A673 (cell line): ENCODE results near the gene RAB11FIP3. TPM values are rescaled to one million over a fixed set of nuclear protein-coding genes. Genes with fewer than 3 reads are reported as not detected.

Experiments used
- BruUV-seq: library from RNA; stranded (reverse); fragments of 400-500 nt; replicated peaks from 2 replicates; lab custom pipeline; 2021; lab: Mats Ljungman, UMichigan
- CTCF ChIA-PET: fragments of 300-600 bp; sonication (Branson Sonifier 250); formaldehyde crosslinking; loops from one replicate; lab custom pipeline; 2022; ENCODE audit warnings: antibody characterized with exemption; lab: Charles Lee
- POLR2A ChIA-PET: fragments of 300-600 bp; sonication (Branson Sonifier 250); formaldehyde crosslinking; loops from one replicate; lab custom pipeline; 2022; ENCODE audit warnings: antibody characterized with exemption; ENCODE audit not compliant: low non-redundant PET; lab: Charles Lee
- DNase-seq: peaks from one replicate; pipeline ENCODE4 v3.0.0-alpha.2; 2015; ENCODE audit warnings: low spot score
- H3K27ac ChIP-seq: fragments of 200-600 bp; sonication (generic); 2 replicates; pipeline ENCODE4 v1.5.1; 2016; ENCODE audit warnings: mixed run types, low read depth, mild to moderate bottlenecking, mixed read lengths, antibody characterized with exemption, low read length; ENCODE audit not compliant: poor library complexity, severe bottlenecking
- H3K27me3 ChIP-seq: fragments of 200-600 bp; sonication (generic); replicated peaks from 2 replicates; pipeline ENCODE4 v1.6.1; 2017; ENCODE audit warnings: mixed run types, low read depth, mild to moderate bottlenecking, mixed read lengths, antibody characterized with exemption, low read length; ENCODE audit not compliant: insufficient read depth, poor library complexity
- H3K36me3 ChIP-seq: fragments of 200-600 bp; sonication (generic); 2 replicates; pipeline ENCODE4 v1.6.1; 2016; ENCODE audit warnings: mixed run types, mild to moderate bottlenecking, mixed read lengths, antibody characterized with exemption, low read length; ENCODE audit not compliant: insufficient read depth, poor library complexity, severe bottlenecking
- H3K4me1 ChIP-seq: fragments of 200-600 bp; sonication (generic); 2 replicates; pipeline ENCODE4 v1.6.1; 2017; ENCODE audit warnings: mixed run types, mild to moderate bottlenecking, mixed read lengths, antibody characterized with exemption, low read length; ENCODE audit not compliant: insufficient read depth, poor library complexity, severe bottlenecking
- H3K4me3 ChIP-seq: fragments of 200-600 bp; sonication (generic); 2 replicates; pipeline ENCODE4 v1.5.1; 2016; ENCODE audit warnings: low read depth, mixed run types, mild to moderate bottlenecking, mixed read lengths, low read length; ENCODE audit not compliant: poor library complexity, severe bottlenecking
- H3K9me3 ChIP-seq: fragments of 200-600 bp; sonication (generic); 2 replicates; pipeline ENCODE4 v1.6.1; 2016; ENCODE audit warnings: mixed run types, low read depth, mild to moderate bottlenecking, mixed read lengths, antibody characterized with exemption, low read length; ENCODE audit not compliant: poor library complexity, severe bottlenecking
- EZH2 ChIP-seq: fragments of 200-600 bp; sonication (generic); IDR thresholded peaks from 2 replicates; pipeline ENCODE4 v1.6.1; 2017; ENCODE audit warnings: borderline replicate concordance, low read depth, mild to moderate bottlenecking, mixed read lengths, antibody characterized with exemption, low read length; ENCODE audit not compliant: poor library complexity, severe bottlenecking
- intact Hi-C: fragments of 100-400 bp; cut with micrococcal nuclease; formaldehyde crosslinking; loops from one replicate; pipeline ENCODE4 v1.10.0; 2022; ENCODE audit not compliant: unreplicated experiment
- total RNA-seq: library from RNA; stranded (reverse); gene quantifications from 2 replicates; pipeline ENCODE4 v1.2.3, GENCODE V29; 2021
- TF ChIP-seq, protein P1 (sequence below): fragments of 300-800, 200-600 bp; sonication (generic); conservative IDR thresholded peaks from 2 replicates; pipeline ENCODE4 v1.5.1; 2017; ENCODE audit warnings: low read depth, mild to moderate bottlenecking, antibody characterized with exemption, low read length, moderate library complexity, mixed read lengths

The RAB11FIP3 gene
- total RNA-seq, 1 experiment from 2014 or later: 44.8 TPM

DNA sequence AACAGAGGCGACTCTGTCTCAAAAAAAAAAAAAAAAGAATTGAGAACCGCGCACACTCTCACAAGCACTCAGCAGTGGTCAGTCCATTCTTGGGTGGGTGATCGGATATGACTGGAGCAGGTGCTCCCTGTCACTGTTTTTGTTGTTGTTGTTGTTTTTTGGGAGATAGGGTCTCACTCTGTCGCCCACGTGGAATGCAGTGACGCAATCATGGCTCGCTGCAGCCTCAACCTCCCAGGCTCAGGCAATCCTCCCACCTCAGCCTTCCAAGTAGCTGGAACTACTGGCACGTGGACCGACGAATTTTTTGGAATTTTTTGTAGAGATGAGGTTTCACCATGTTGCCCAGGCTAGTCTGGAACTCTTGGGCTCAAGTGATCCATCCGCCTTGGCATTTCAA lies 30.0 kb downstream of the RAB11FIP3 start:
- H3K27ac ChIP-seq: no peak overlapping the region
- H3K9me3 ChIP-seq: no peaks in the 10 kb centered on the region
- DNase-seq: no peak
- BruUV-seq: no TSS peak
- ChIA-PET CTCF (no interaction called here), POLR2A (no interaction called here)
- H3K4me3 ChIP-seq: no peak overlapping the region
- H3K36me3 ChIP-seq: no peaks in the 10 kb centered on the region
- peaks cover 1% of the 10 kb centered on the region for H3K4me1 ChIP-seq
- H3K27me3 ChIP-seq: no peaks in the 10 kb centered on the region
- TF ChIP-seq EZH2: no peak
- TF ChIP-seq, protein P1, sequence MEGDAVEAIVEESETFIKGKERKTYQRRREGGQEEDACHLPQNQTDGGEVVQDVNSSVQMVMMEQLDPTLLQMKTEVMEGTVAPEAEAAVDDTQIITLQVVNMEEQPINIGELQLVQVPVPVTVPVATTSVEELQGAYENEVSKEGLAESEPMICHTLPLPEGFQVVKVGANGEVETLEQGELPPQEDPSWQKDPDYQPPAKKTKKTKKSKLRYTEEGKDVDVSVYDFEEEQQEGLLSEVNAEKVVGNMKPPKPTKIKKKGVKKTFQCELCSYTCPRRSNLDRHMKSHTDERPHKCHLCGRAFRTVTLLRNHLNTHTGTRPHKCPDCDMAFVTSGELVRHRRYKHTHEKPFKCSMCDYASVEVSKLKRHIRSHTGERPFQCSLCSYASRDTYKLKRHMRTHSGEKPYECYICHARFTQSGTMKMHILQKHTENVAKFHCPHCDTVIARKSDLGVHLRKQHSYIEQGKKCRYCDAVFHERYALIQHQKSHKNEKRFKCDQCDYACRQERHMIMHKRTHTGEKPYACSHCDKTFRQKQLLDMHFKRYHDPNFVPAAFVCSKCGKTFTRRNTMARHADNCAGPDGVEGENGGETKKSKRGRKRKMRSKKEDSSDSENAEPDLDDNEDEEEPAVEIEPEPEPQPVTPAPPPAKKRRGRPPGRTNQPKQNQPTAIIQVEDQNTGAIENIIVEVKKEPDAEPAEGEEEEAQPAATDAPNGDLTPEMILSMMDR: no peak
- intact Hi-C loops: no loop called here

DNA sequence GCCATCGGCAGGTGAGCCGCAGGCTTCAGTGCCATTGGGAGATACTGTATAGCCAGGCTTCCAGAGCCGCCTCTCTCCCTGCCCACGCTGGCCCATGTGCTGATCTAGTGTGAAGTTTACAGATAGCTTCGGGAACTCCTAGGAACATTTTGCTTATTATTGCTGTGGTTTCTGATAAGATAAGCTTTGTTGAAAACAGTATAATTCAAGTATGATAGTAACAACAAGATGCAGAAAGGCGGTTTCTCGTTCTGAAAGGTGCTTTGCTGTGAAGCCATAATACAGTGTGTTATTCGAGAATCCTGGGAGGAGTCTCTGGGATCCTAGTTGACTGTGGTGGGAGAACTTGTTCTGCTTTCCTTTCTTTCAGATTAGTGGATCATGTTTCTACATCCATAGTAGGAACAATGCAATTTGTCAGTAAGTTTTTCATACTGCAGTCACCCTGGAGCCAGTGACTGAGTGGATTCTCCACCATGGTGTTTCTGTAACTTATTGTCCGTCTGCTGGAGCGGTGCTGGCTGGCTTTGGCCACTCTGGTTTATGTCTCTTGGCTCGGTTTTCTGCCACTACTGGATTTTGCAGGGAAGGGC lies 31.5 kb downstream of the RAB11FIP3 start:
- ChIA-PET CTCF (no interaction called here), POLR2A (no interaction called here)
- Histone ChIP-seq H3K27me3 (no peaks in the 10 kb centered on the region), H3K9me3 (no peaks in the 10 kb centered on the region), H3K4me1 (no peaks in the 10 kb centered on the region), H3K27ac (peak overlapping the region; percentile 47), H3K36me3 (peaks cover 4% of the 10 kb centered on the region), H3K4me3 (no peak overlapping the region)
- no TSS peak for BruUV-seq
- TF ChIP-seq, protein P1: no peak
- TF ChIP-seq EZH2: no peak
- DNase-seq: no peak
- intact Hi-C loops: no loop called here

DNA sequence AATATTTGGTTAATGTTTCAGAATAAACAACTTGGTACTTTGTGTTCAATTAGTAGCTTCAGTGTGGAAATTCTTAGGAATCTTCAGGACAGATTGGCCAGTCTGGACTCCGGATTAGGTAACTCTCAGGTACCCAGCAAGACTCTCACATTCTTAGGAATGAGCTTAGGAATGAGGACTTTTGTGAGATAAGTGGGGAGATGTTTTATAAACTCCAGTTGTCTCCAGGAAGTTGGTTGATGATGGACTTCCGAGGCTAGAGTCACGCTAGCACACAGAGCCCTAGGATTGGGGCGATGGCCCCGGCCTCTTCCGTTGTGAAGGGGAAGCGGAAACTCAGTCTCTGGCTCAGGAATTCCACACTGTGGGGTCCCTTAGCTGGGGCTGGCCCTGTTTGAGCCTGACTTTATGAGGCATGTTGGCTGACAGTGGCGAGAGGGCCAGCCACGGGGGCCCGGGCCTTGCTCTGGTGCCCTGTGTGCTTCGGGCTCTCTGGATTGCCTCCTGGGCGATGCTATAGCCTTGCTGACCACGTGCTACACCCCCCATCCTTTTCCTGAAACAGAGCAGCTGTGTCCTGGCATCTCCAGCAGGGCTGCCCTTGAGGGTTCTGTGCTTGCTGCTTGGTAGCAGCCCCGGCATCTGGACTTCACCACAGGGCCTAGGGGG lies 32.4 kb downstream of the RAB11FIP3 start:
- Histone ChIP-seq H3K4me1 (no peaks in the 10 kb centered on the region), H3K4me3 (no peak overlapping the region), H3K9me3 (no peaks in the 10 kb centered on the region), H3K27me3 (no peaks in the 10 kb centered on the region), H3K36me3 (peaks cover 6% of the 10 kb centered on the region), H3K27ac (peak overlapping the region; percentile 47)
- TF ChIP-seq EZH2: no peak
- TF ChIP-seq, protein P1: no peak
- ChIA-PET POLR2A (no interaction called here), CTCF (no interaction called here)
- intact Hi-C loops: no loop called here
- no peak for DNase-seq
- no TSS peak for BruUV-seq
